ENCODE data around the gene P4HA2. TPM values are rescaled to one million over a fixed set of nuclear protein-coding genes. Genes with fewer than 3 reads are reported as not detected.

Gene P4HA2
- total and polyA plus RNA-seq, 9 of the 15 experiments (the other 6 are each of a cell fraction or from before 2014, with no cell fraction given), result 9.6 to 50.0 (median 12.7) TPM

- TF ChIP-seq, protein P1, sequence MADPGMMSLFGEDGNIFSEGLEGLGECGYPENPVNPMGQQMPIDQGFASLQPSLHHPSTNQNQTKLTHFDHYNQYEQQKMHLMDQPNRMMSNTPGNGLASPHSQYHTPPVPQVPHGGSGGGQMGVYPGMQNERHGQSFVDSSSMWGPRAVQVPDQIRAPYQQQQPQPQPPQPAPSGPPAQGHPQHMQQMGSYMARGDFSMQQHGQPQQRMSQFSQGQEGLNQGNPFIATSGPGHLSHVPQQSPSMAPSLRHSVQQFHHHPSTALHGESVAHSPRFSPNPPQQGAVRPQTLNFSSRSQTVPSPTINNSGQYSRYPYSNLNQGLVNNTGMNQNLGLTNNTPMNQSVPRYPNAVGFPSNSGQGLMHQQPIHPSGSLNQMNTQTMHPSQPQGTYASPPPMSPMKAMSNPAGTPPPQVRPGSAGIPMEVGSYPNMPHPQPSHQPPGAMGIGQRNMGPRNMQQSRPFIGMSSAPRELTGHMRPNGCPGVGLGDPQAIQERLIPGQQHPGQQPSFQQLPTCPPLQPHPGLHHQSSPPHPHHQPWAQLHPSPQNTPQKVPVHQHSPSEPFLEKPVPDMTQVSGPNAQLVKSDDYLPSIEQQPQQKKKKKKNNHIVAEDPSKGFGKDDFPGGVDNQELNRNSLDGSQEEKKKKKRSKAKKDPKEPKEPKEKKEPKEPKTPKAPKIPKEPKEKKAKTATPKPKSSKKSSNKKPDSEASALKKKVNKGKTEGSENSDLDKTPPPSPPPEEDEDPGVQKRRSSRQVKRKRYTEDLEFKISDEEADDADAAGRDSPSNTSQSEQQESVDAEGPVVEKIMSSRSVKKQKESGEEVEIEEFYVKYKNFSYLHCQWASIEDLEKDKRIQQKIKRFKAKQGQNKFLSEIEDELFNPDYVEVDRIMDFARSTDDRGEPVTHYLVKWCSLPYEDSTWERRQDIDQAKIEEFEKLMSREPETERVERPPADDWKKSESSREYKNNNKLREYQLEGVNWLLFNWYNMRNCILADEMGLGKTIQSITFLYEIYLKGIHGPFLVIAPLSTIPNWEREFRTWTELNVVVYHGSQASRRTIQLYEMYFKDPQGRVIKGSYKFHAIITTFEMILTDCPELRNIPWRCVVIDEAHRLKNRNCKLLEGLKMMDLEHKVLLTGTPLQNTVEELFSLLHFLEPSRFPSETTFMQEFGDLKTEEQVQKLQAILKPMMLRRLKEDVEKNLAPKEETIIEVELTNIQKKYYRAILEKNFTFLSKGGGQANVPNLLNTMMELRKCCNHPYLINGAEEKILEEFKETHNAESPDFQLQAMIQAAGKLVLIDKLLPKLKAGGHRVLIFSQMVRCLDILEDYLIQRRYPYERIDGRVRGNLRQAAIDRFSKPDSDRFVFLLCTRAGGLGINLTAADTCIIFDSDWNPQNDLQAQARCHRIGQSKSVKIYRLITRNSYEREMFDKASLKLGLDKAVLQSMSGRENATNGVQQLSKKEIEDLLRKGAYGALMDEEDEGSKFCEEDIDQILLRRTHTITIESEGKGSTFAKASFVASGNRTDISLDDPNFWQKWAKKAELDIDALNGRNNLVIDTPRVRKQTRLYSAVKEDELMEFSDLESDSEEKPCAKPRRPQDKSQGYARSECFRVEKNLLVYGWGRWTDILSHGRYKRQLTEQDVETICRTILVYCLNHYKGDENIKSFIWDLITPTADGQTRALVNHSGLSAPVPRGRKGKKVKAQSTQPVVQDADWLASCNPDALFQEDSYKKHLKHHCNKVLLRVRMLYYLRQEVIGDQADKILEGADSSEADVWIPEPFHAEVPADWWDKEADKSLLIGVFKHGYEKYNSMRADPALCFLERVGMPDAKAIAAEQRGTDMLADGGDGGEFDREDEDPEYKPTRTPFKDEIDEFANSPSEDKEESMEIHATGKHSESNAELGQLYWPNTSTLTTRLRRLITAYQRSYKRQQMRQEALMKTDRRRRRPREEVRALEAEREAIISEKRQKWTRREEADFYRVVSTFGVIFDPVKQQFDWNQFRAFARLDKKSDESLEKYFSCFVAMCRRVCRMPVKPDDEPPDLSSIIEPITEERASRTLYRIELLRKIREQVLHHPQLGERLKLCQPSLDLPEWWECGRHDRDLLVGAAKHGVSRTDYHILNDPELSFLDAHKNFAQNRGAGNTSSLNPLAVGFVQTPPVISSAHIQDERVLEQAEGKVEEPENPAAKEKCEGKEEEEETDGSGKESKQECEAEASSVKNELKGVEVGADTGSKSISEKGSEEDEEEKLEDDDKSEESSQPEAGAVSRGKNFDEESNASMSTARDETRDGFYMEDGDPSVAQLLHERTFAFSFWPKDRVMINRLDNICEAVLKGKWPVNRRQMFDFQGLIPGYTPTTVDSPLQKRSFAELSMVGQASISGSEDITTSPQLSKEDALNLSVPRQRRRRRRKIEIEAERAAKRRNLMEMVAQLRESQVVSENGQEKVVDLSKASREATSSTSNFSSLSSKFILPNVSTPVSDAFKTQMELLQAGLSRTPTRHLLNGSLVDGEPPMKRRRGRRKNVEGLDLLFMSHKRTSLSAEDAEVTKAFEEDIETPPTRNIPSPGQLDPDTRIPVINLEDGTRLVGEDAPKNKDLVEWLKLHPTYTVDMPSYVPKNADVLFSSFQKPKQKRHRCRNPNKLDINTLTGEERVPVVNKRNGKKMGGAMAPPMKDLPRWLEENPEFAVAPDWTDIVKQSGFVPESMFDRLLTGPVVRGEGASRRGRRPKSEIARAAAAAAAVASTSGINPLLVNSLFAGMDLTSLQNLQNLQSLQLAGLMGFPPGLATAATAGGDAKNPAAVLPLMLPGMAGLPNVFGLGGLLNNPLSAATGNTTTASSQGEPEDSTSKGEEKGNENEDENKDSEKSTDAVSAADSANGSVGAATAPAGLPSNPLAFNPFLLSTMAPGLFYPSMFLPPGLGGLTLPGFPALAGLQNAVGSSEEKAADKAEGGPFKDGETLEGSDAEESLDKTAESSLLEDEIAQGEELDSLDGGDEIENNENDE (IDR thresholded peaks at IDR 0.05; ENCODE audit: low read depth, low read length), result no peak
- no peak for TF ChIP-seq GMEB1 (CRISPR knock-in tag; IDR thresholded peaks at IDR 0.05)
- peak; percentile 35; the same call in 1 of the 2 replicates for TF ChIP-seq MAX (CRISPR knock-in tag; IDR thresholded peaks at IDR 0.05)
- peak; percentile 67 for TF ChIP-seq CXXC5 (CRISPR knock-in tag; IDR thresholded peaks at IDR 0.05)
- TF ChIP-seq FOXJ3 (CRISPR knock-in tag; IDR thresholded peaks at IDR 0.05), result no peak
- TF ChIP-seq MYNN (IDR thresholded peaks at IDR 0.05), result peak; percentile 64; the same call in 1 of the 2 replicates
- TF ChIP-seq MYNN (CRISPR knock-in tag; IDR thresholded peaks at IDR 0.05), result no peak
- no peak for TF ChIP-seq TSC22D4 (tag; IDR thresholded peaks at IDR 0.05)
- TF ChIP-seq FOSL1 (tag; conservative IDR thresholded peaks at IDR 0.05), result no peak
- TF ChIP-seq, protein P2, sequence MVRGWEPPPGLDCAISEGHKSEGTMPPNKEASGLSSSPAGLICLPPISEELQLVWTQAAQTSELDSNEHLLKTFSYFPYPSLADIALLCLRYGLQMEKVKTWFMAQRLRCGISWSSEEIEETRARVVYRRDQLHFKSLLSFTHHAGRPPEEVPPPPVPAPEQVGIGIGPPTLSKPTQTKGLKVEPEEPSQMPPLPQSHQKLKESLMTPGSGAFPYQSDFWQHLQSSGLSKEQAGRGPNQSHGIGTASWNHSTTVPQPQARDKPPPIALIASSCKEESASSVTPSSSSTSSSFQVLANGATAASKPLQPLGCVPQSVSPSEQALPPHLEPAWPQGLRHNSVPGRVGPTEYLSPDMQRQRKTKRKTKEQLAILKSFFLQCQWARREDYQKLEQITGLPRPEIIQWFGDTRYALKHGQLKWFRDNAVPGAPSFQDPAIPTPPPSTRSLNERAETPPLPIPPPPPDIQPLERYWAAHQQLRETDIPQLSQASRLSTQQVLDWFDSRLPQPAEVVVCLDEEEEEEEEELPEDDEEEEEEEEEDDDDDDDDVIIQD (CRISPR knock-in tag; IDR thresholded peaks at IDR 0.05), result no peak
- no peak for TF ChIP-seq NELFE (IDR thresholded peaks at IDR 0.05; ENCODE audit: insufficient read depth, insufficient read length)
- TF ChIP-seq PHB2 (IDR thresholded peaks at IDR 0.05; ENCODE audit: low read depth), result peak; percentile 48; the same call in 1 of the 2 replicates
- TF ChIP-seq SMAD1 (IDR thresholded peaks at IDR 0.05; ENCODE audit: low read depth, low read length, partially characterized antibody), result no peak
- no peak for TF ChIP-seq YBX1 (IDR thresholded peaks at IDR 0.05)
- no peak for TF ChIP-seq ZKSCAN1 (IDR thresholded peaks at IDR 0.05; ENCODE audit: low read depth, low read length)
These were observed 49.9 kb downstream of the P4HA2 start (continued) for GRCh38 chr5:132177691-132178149.

Measured in K562 (cell line).